Activated CD8-positive, alpha-beta memory T cell treated with anti-CD3 and anti-CD28 coated beads for 36 hours (primary cell): ENCODE measurements around the gene EMC10. TPM values are rescaled to one million over a fixed set of nuclear protein-coding genes. Genes with fewer than 3 reads are reported as not detected.
"Not testable (repeated sequence)": the region's sequence is repeated elsewhere in the genome, so short reads cannot be mapped to it uniquely, and the experiment has no call there.

Source experiments
- CTCF ChIA-PET: fragments of 350-600 bp; sonication (Branson Sonifier 250); formaldehyde crosslinking; loops from one replicate; lab custom pipeline; 2021; ENCODE audit warnings: antibody characterized with exemption; lab: Charles Lee
- POLR2A ChIA-PET: fragments of 350-600 bp; sonication (Branson Sonifier 250); formaldehyde crosslinking; loops from one replicate; lab custom pipeline; 2021; ENCODE audit warnings: antibody characterized with exemption; lab: Charles Lee
- total RNA-seq, 2 experiments: library from RNA; stranded (reverse); gene quantifications; one replicate each; pipeline ENCODE4 v1.2.3, GENCODE V29; 2021

The EMC10 gene
- total RNA-seq = 10 to 100 TPM; 65.0 to 67.0 TPM

- CTCF ChIA-PET = no interaction called here
- POLR2A ChIA-PET = interaction anchor here (0.5 kb wide), 1 partner anchor 13 kb away, joined by 3 read pairs; no protein-coding TSS in a partner anchor
These were observed at the start of gene EMC10, which contains the start of gene GARIN5A for GRCh38 chr19:50476224-50476906. Gene EMC10 (plus strand): TSS chr19:50476507. CDS start chr19:50476545, 38 bp downstream. Gene GARIN5A (minus strand): TSS chr19:50476848. CDS start chr19:50476388, 460 bp downstream.

GRCh38 chr19:50427318-50427925 is 48.9 kb upstream of the EMC10 start:
- POLR2A ChIA-PET = no interaction called here
- CTCF ChIA-PET = interaction anchor here (0.7 kb wide), 1 partner anchor 73 kb away, joined by 3 read pairs; no protein-coding TSS in a partner anchor

DNA sequence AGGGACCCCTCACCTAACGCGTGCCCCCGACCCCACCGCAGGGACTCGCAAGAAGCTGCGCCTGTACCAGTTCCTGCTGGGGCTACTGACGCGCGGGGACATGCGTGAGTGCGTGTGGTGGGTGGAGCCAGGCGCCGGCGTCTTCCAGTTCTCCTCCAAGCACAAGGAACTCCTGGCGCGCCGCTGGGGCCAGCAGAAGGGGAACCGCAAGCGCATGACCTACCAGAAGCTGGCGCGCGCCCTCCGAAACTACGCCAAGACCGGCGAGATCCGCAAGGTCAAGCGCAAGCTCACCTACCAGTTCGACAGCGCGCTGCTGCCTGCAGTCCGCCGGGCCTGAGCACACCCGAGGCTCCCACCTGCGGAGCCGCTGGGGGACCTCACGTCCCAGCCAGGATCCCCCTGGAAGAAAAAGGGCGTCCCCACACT is 48.3 kb upstream of the EMC10 start:
- ChIA-PET POLR2A (no interaction called here), CTCF (interaction anchor here (0.7 kb wide), 1 partner anchor 73 kb away, joined by 3 read pairs; no protein-coding TSS in a partner anchor)

DNA sequence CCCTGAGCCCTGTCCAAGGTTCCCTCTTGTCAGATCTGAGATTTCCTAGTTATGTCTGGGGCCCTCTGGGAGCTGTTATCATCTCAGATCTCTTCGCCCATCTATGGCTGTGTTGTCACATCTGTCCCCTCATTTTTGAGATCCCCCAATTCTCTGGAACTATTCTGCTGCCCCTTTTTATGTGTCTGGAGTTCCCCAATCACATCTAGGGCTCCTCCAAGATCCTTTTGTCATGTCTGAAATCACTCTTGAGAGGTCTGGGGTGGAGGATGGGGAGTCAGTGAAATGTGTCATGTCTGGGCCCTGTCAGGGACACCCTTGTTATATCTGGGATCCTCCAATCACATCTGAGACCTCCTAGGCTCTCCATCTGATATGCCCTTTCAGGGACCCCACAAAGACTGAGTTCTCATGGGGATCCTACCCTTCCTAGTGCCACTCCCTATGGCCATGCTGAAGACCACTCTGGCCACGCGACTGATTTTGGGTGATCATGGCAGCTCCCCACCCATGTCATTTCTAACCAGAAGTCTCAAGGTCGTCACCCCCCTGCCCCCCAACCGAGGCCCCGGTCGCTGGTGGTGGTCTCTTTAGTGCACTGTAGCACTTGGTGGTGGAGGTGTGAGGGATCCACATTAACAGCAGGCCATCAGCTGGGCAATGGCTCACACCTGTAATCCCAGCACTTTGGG is 47.4 kb upstream of the EMC10 start:
- ChIA-PET CTCF (no interaction called here), POLR2A (no interaction called here)

DNA sequence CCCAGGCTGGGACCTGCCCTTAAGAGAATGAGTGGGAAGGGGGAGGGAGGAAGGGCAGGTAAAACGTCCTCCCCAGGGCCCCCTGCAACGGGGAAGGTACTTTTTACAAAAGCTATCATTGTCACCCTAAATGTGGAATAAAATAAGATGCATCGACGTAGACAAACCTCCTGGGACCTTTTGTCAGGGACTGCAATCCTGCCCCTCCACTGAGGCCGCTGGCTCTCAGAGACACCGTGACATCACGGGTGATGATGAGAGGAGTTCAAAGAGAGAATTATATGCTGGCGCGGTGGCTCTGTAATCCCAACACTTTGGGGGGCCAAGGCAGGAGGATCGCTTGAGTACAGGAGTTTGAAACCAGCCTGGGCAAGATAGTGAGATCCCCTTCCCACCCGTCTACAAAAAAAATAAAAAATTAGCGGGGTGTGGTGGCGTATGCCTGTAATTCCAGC is 45.4 kb upstream of the EMC10 start:
- CTCF ChIA-PET = interaction anchor here (0.9 kb wide), 1 partner anchor 16 kb away, joined by 4 read pairs; no protein-coding TSS in a partner anchor
- POLR2A ChIA-PET = no interaction called here

DNA sequence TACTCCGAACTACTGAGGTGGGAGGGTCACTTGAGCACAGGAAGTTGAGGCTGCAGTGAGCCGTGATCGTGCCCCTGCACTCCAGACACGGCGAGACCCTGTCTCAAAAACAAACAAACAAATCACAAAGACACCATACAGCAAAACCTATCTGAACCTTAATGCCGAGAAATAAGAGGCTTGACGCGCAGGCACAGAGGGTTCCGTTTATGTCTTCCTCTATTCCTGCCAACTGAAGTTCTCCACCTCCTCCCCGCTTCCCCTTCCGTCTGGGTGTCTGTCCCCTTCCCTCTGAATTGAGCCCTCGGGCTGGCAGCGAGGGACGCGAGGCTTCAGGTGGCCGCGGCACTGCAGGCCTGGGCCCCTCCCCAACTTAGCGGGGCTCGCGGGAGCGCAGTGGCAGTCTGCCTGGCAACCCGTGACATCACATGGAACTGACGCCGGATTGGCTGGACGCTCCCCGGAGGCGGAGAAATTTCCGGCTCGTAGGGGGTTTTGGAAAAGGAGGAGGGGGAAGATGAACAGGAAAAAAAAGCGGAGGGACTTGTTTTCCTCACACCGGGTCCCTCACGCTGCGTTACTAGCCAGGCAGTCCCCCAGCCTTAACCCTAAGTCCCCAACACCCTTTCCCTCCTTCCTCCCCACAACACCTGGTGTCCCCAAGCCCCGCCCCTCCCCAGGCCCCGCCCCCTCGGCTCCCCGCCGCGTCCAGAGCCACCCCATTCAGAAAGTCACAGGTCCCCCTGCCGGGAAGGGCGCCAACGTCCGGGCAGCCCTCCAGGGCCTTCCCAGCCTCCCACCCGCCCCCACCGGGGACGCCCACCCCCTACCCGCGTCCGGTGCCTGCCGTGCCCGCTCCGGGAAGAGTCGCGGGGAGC is 44.7 kb upstream of the EMC10 start:
- CTCF ChIA-PET = interaction anchor here (0.9 to 1.1 kb wide), 2 partner anchors 16 to 74 kb away, joined by 3 to 4 read pairs; no protein-coding TSS in a partner anchor
- POLR2A ChIA-PET = no interaction called here

DNA sequence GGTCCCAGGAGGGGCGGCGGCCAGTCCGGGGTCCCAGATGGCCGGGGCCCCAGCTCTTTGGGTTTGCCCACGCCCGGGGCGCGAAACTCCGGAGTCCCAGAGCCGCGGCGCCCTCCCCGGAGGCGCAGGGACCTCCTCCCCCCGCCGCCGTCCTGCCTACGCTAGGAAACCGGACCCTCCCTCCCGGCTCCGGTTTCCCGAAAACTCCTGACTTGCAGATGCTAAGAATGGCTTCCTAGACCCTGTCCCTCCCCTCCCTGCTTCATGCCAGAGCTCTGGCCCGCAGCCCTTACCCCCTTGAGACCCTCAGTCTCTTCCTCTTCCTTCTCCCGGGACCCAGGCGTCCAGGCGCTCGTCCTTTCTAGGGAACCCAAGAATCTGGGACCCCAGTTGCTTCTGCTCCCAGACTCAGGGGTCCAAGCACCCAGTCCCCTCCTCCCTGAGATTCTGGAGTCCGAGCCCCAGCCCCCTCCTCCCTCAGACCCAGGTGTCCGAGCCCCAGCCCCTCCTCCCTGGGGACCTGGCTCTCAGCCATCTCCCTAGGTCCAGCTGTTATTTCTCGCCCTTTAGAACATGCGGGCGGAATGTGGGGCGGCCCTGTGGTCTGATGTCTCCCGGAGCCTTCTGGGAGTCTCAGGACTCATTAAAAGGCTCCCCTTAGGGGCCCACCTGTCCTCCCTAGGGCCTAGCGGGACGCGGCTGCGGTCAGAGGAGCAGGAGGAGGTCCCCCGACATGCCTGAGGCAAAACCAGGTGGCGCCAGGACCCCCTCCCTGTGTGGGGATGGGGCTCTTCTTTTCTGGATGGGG is 43.9 kb upstream of the EMC10 start, which contains the start of gene MYBPC2:
Gene MYBPC2, plus strand, starts transcription at position 672 of the 808 bp plus-strand sequence. Its CDS starts 62 bp downstream, at position 734.
- ChIA-PET POLR2A (no interaction called here), CTCF (interaction anchor here (1.1 kb wide), 1 partner anchor 75 kb away, joined by 3 read pairs; no protein-coding TSS in a partner anchor)

DNA sequence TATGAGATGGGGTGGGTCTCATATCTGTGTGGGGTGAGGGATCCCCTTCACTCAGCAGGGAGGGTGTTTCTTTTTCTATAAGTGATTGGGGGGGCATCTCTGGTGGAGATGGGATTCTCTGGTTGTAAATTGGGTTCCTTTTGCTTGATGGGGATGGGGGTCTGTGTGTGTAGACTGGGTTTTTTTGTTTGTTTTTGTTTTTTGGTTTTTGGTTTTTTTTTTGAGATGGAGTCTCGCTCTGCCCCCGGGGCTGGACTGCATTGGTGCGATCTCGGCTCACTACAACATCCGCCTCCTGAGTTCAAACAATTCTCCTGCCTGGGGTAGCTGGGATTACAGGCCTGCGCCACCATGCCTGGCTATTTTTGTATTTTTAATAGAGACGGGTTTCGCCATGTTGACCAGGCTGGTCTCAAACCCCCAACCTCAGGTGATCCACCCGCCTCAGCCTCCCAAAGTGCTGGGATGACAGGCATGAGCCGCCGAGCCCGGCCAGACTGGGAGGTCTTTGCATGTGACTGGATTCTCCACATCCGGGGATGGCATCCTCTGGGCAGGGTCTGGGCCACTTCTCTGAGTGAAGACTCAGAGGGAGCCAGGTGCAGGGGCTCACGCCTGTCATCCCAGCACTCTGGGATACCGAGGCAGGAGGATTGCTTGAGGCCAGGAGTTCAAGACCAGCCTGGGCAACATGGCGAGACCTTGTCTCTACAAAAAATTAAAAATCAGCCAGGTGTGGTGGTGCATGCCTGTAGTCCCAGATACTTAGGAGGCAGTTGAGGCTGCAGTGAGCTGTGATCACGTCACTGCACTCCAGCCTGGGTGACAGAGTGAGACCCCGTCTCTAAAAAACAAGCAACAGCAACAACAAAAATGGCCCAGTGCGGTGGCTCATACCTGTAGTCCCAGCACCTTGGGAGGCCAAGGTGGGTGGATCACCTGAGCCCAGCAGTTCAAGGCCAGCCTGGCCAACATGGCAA is 42.8 kb upstream of the EMC10 start:
- ChIA-PET CTCF (interaction anchor here (1.1 kb wide), 1 partner anchor 76 kb away, joined by 3 read pairs; no protein-coding TSS in a partner anchor), POLR2A (no interaction called here)

- ChIA-PET POLR2A (no interaction called here), CTCF (no interaction called here)
These were observed 41.8 kb upstream of the EMC10 start for GRCh38 chr19:50434525-50434924.

GRCh38 chr19:50435221-50435620 is 41.1 kb upstream of the EMC10 start:
- ChIA-PET POLR2A (no interaction called here), CTCF (no interaction called here)

GRCh38 chr19:50435627-50436026 is 40.7 kb upstream of the EMC10 start:
- CTCF ChIA-PET = no interaction called here

GRCh38 chr19:50437862-50438449 is 38.4 kb upstream of the EMC10 start:
- ChIA-PET CTCF (no interaction called here), POLR2A (no interaction called here)

More at GRCh38 chr19:50435627-50436026, 40.7 kb upstream of the EMC10 start:
- POLR2A ChIA-PET = no interaction called here

GRCh38 chr19:50439130-50439529 is 37.2 kb upstream of the EMC10 start:
- CTCF ChIA-PET, POLR2A ChIA-PET: not testable (repeated sequence)

DNA sequence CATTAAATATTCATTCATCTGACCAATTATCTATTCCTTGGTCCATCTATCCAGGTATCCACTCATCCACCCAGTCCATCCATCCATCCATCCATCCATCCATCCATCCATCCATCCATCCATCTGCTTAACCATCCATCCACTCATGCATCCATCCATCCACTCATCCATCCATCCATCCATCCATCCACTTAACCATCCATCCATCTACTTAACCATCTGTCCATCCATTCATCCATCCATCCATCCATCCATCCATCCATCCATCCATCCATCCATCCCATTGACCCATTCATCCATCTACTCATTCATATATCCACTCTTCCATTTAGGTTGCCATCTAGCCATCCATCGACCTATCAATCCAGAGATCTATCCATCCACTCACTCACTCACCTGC is 32.2 kb upstream of the EMC10 start:
- ChIA-PET POLR2A (no interaction called here), CTCF (no interaction called here)

DNA sequence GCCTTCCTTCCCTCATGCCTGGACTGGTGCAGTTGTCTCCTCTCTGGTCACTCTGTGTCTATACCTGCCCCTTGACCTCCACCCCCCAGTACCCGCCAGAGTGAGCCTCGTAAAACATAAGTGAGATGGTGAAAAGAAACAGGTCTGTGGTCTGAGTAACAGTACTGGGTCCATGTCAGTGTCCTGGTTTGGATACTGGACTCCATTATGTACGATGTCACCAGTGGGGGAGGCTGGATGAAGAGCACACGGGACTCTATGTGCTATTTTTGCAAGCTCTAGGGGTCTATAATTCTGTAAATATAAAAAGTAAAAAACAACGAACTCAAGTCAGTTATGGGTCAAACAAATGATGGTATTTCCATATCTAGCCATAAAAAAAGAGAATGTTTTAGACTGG is 29.3 kb upstream of the EMC10 start:
- CTCF ChIA-PET = no interaction called here
- POLR2A ChIA-PET = no interaction called here

DNA sequence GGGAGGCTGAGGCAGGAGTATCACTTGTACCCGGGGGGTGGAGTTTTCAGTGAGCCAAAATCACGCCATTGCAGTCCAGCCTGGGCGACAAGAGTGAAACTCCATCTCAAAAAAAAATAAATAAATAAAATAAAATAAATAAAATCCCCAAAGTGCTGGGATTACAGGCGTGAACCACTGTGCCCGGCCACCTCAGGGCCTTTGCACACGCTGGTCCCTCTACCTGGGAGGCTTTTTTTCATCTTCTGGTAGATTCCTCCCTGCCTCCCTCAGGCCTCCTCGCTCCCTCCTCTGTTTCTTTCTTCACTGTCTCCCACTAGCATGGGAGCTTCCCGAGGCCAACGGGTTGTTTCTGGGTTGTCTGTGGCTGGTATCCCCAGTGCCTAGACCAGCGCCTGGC is 28.6 kb upstream of the EMC10 start:
- ChIA-PET CTCF (no interaction called here), POLR2A (interaction anchor here (0.6 kb wide), 1 partner anchor 405 kb away, joined by 10 read pairs; no protein-coding TSS in a partner anchor)
